B cell (primary cell): Measurements from ENCODE around the gene ITPR2. TPM values are rescaled to one million over a fixed set of nuclear protein-coding genes. Genes with fewer than 3 reads are reported as not detected.
A peak's percentile ranks its signal among the peaks of the same experiment; 100 is the strongest.

Source experiments
- ATAC-seq: fragments of 200-7000 bp; cut with Tn5 transposase; one replicate; pipeline ENCODE4 v1.10.0; 2021; ENCODE audit warnings: low read depth, mild to moderate bottlenecking, moderate number of reproducible peaks, moderate library complexity
- CTCF ChIA-PET: fragments of 350-600 bp; sonication (Branson Sonifier 250); formaldehyde crosslinking; loops from one replicate; lab custom pipeline; 2021; ENCODE audit warnings: antibody characterized with exemption, inconsistent platforms; lab: Charles Lee
- POLR2A ChIA-PET: fragments of 350-600 bp; sonication (Branson Sonifier 250); formaldehyde crosslinking; loops from one replicate; lab custom pipeline; 2021; ENCODE audit warnings: antibody characterized with exemption; lab: Charles Lee
- DNase-seq: peaks from one replicate; pipeline ENCODE4 v3.0.0; 2013
- H2AFZ ChIP-seq: 2 replicates; pipeline ENCODE4 v1.6.1; 2012; ENCODE audit warnings: mild to moderate bottlenecking, low read depth, low read length; ENCODE audit not compliant: insufficient read depth, poor library complexity, severe bottlenecking
- H3K27ac ChIP-seq, 2 donors: 1 replicate in 1 of 2; 2 replicates in 1 of 2; pipeline ENCODE4 v1.5.1; 2012 to 2013; ENCODE audit warnings: low read length in 2 of 2, mild to moderate bottlenecking in 2 of 2, moderate library complexity in 1 of 2
- H3K27me3 ChIP-seq, 4 experiments: fragments of 200-600 bp in 1 of 4; sonication (generic) in 1 of 4; replicated peaks in 1 of 4; 1 replicate in 2 of 4; 2 replicates in 2 of 4; pipeline versions ENCODE4 v1.6.1 to v1.7.0; 2013 to 2016; ENCODE audit warnings: low read length in 3 of 4, mild to moderate bottlenecking in 2 of 4, mixed read lengths in 1 of 4, moderate library complexity in 1 of 4; ENCODE audit not compliant: insufficient read depth in 4 of 4, control insufficient read depth in 3 of 4; ENCODE audit errors: control extremely low read depth in 1 of 4
- H3K36me3 ChIP-seq, 2 experiments: replicated peaks in 1 of 2; 1 replicate in 1 of 2; 2 replicates in 1 of 2; pipeline versions ENCODE4 v1.6.1 to v1.7.1; 2013; ENCODE audit warnings: low read length in 1 of 2; ENCODE audit not compliant: insufficient read depth in 2 of 2, control insufficient read depth in 1 of 2; ENCODE audit errors: control extremely low read depth in 1 of 2, extremely low read depth in 1 of 2
- H3K4me1 ChIP-seq, 2 donors: fragments of 200-600 bp in 1 of 2; sonication (generic) in 1 of 2; 1 replicate in 1 of 2; 2 replicates in 1 of 2; pipeline versions ENCODE4 v1.5.1 to v1.6.1; 2013 to 2017; ENCODE audit warnings: low read length in 2 of 2; ENCODE audit not compliant: control insufficient read depth in 2 of 2, insufficient read depth in 2 of 2
- H3K4me2 ChIP-seq: replicated peaks from 2 replicates; pipeline ENCODE3; 2012; ENCODE audit warnings: mild to moderate bottlenecking, low read depth, low read length; ENCODE audit not compliant: poor library complexity, severe bottlenecking
- H3K4me3 ChIP-seq, 5 experiments: fragments of 200-600 bp in 1 of 5; sonication (generic) in 1 of 5; 1 replicate in 3 of 5; 2 replicates in 2 of 5; pipeline versions ENCODE4 v1.5.1 to v1.7.0; 2011 to 2016; ENCODE audit warnings: low read length in 4 of 5, mild to moderate bottlenecking in 4 of 5, low read depth in 2 of 5, control low read depth in 1 of 5, moderate library complexity in 1 of 5; ENCODE audit not compliant: insufficient read depth in 1 of 5; ENCODE audit errors: control extremely low read depth in 1 of 5, extremely low read depth in 1 of 5
- H3K79me2 ChIP-seq: fragments of 200-600 bp; sonication (generic); one replicate; pipeline ENCODE4 v1.6.0; 2016; ENCODE audit warnings: low read length; ENCODE audit not compliant: control insufficient read depth, insufficient read depth
- H3K9ac ChIP-seq: fragments of 200-600 bp; sonication (generic); 2 replicates; pipeline ENCODE4 v1.6.1; 2017; ENCODE audit warnings: mild to moderate bottlenecking, low read length, moderate library complexity
- H3K9me3 ChIP-seq, 3 donors: one replicate each; pipeline versions ENCODE4 v1.6.1 to v1.7.1; 2013; ENCODE audit warnings: low read length in 2 of 3; ENCODE audit not compliant: control insufficient read depth in 2 of 3, insufficient read depth in 1 of 3; ENCODE audit errors: control extremely low read depth in 1 of 3
- H4K20me1 ChIP-seq: 2 replicates; pipeline ENCODE4 v1.6.0; 2012; ENCODE audit warnings: mild to moderate bottlenecking, low read length; ENCODE audit not compliant: insufficient read depth, control insufficient read depth, poor library complexity, severe bottlenecking
- H3K27ac Mint-ChIP-seq: one replicate; pipeline ENCODE4 v1.8.0; 2021; ENCODE audit warnings: mixed read lengths
- H3K27me3 Mint-ChIP-seq: one replicate; pipeline ENCODE4 v1.8.0; 2021; ENCODE audit warnings: mixed read lengths
- H3K4me1 Mint-ChIP-seq: one replicate; pipeline ENCODE4 v1.8.0; 2021; ENCODE audit warnings: mixed read lengths
- H3K4me3 Mint-ChIP-seq: one replicate; pipeline ENCODE4 v1.8.0; 2021; ENCODE audit warnings: mixed read lengths
- H3K9me3 Mint-ChIP-seq: one replicate; pipeline ENCODE4 v1.8.0; 2022; ENCODE audit warnings: mixed read lengths; ENCODE audit not compliant: insufficient read depth
- CTCF ChIP-seq: fragments of 200-600 bp; IDR thresholded peaks from one replicate; pipeline ENCODE4 v1.8.0; 2022; ENCODE audit warnings: antibody characterized with exemption, mild to moderate bottlenecking
- EZH2 ChIP-seq: IDR thresholded peaks from 2 replicates; pipeline ENCODE4 v1.6.1; 2012; ENCODE audit warnings: borderline replicate concordance, low read depth, mild to moderate bottlenecking, moderate library complexity, low read length; ENCODE audit not compliant: insufficient read depth, poor library complexity, severe bottlenecking
- WGBS: methylation state at CpG from one replicate; pipeline ENCODE4 v1.1.5; 2013; ENCODE audit warnings: missing lambda C conversion rate; ENCODE audit not compliant: insufficient coverage; 5-methylcytosine and 5-hydroxymethylcytosine counted together
- intact Hi-C: fragments of 100-400 bp; cut with micrococcal nuclease; formaldehyde crosslinking; loops from one replicate; pipeline ENCODE4 v1.10.0; 2022
- polyA plus RNA-seq: library from polyadenylated mRNA; depleted of rRNA; stranded (reverse); fragments of >200 nt; gene quantifications from 2 replicates; pipeline ENCODE4 v1.2.3, GENCODE V29; 2012
- total RNA-seq, 2 donors: library from RNA; stranded (reverse); fragments of 120-200 nt in 1 of 2; gene quantifications; 1 replicate in 1 of 2; 2 replicates in 1 of 2; pipeline versions ENCODE4 v1.2.3 to v1.2.4, GENCODE V29; 2013 to 2022

The ITPR2 gene
- total and polyA plus RNA-seq, 2 donors (not counting 1 experiment from before 2014, with no cell fraction given), result 4.3 to 113 TPM

GRCh38 chr12:26750531-26751175 is 82.3 kb downstream of the ITPR2 start:
- intact Hi-C loops, result loop anchor here (2.0 kb wide), 1 partner anchor 24 kb away; no protein-coding TSS in a partner anchor
- ATAC-seq (peak; percentile 53), DNase-seq (peak; percentile 27)
- CTCF ChIA-PET, result no interaction called here
- no peaks in the 10 kb centered on the region for H3K27me3 Mint-ChIP-seq
- TF ChIP-seq EZH2 (no peak), CTCF (no peak)
- H3K36me3 ChIP-seq, result no peaks in the 10 kb centered on the region
- H3K27me3 ChIP-seq, result no peaks in the 10 kb centered on the region
- peaks cover 42% of the 10 kb centered on the region for H3K79me2 ChIP-seq
- POLR2A ChIA-PET, result no interaction called here
- no peaks in the 10 kb centered on the region for H3K9me3 Mint-ChIP-seq
- peaks cover 0 to 9% (median 1%) of the 10 kb centered on the region in 3 donors for H3K9me3 ChIP-seq
- peak overlapping the region; percentile 13 to 25 for H3K27ac ChIP-seq
- WGBS, result 35% methylated on average over 5 of the region's 7 CpGs
- no peak overlapping the region for H2AFZ ChIP-seq
- peaks cover 9 to 14% of the 10 kb centered on the region in 2 donors for H3K4me1 ChIP-seq
- peak overlapping the region; percentile 18 for H3K27ac Mint-ChIP-seq
- peaks cover 4% of the 10 kb centered on the region for H4K20me1 ChIP-seq
- peak overlapping the region; percentile 48 for H3K4me2 ChIP-seq
- peak overlapping the region; percentile 81 for H3K4me3 Mint-ChIP-seq
- peak overlapping the region; percentile 24 for H3K9ac ChIP-seq
- peaks cover 48% of the 10 kb centered on the region for H3K4me1 Mint-ChIP-seq
- H3K4me3 ChIP-seq, result peak overlapping the region in 1 of 5 experiments; percentile 31

GRCh38 chr12:26749781-26750180 is 83.2 kb downstream of the ITPR2 start:
- peaks cover 49% of the 10 kb centered on the region for H3K79me2 ChIP-seq
- no peak overlapping the region for H3K4me2 ChIP-seq
- Mint-ChIP-seq H3K9me3 (no peaks in the 10 kb centered on the region), H3K4me1 (peaks cover 48% of the 10 kb centered on the region), H3K27me3 (no peaks in the 10 kb centered on the region), H3K27ac (no peak overlapping the region), H3K4me3 (peak overlapping the region; percentile 20)
- DNase-seq, result no peak
- no peak overlapping the region for H3K4me3 ChIP-seq
- no peak overlapping the region for H2AFZ ChIP-seq
- H3K36me3 ChIP-seq, result no peaks in the 10 kb centered on the region
- no peaks in the 10 kb centered on the region for H3K27me3 ChIP-seq
- ATAC-seq, result no peak
- H3K9ac ChIP-seq, result no peak overlapping the region
- TF ChIP-seq CTCF (no peak), EZH2 (no peak)
- ChIA-PET CTCF (no interaction called here), POLR2A (no interaction called here)
- intact Hi-C loops, result loop anchor here (2.0 kb wide), 1 partner anchor 25 kb away; no protein-coding TSS in a partner anchor
- peak overlapping the region in 1 of 2 donors; percentile 13 for H3K27ac ChIP-seq
- peaks cover 0 to 1% (median under 1%) of the 10 kb centered on the region in 3 donors for H3K9me3 ChIP-seq
- H4K20me1 ChIP-seq, result peaks cover 4% of the 10 kb centered on the region
- peaks cover 9 to 14% of the 10 kb centered on the region in 2 donors for H3K4me1 ChIP-seq
